Urothelium cell line (cell line): ENCODE data around the gene NFATC1.

ENCODE experiments used
- DNase-seq: peaks from one replicate; pipeline ENCODE4 v3.0.0; 2011; ENCODE audit warnings: low spot score, mixed read lengths
- FAIRE-seq: peaks from 2 replicates; lab custom pipeline; 2011; peaks lifted over from hg19 to GRCh38; lab: Jason Lieb, UNC

NFATC1 gene

DNA sequence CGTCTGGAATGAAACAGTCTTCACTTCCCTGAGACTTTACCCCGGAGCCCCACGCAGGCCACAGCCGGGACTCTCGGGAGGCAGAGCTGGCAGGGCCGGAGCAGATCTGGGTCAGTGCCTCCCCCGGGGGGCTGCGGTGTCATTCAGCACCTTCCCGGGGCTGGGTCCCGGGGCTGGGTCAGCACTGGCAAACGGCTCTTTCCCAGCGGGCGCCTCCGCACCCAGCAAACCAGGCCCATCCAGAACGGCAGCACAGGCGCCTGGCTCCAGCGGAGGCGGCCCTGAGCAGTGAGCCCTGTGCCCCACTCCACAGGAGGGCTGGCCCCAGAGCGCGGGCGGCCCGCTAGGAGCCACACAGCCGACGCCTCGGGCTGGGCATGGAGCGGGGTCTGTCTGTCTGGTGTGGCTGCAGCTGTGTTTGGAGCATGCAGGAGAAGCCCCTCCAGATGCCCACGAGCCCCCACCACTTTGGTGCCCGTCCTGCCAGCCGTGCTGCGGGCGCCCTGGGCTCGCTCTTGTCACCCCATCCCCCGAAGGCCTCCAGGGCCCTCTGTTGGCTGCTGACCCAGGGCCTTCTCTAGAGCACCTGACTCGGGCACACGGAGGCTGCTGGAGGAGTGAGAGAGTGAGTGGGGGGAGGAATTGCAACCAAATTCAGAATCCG, 151.8 kb downstream of the NFATC1 start:
- FAIRE-seq, result no peak
- no peak for DNase-seq

DNA sequence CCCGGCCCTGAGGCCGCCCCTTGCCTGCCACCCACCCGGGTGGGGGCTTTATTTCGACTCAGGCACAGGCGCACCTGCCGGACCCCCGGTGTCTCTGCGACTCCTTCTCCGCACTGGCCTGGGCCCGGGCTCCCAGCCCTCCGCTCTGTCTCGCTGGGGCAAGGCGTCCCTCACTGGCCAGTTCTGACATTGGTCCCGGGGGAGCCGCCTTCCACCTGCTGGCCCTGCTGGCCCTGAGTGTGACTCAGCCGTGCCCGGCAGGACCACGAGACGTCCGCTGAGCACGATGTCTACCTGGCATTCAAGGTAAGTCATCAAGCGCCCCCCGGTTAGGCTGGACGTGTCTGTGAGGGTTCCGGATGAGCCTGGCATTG, 152.3 kb downstream of the NFATC1 start:
- no peak for DNase-seq

DNA sequence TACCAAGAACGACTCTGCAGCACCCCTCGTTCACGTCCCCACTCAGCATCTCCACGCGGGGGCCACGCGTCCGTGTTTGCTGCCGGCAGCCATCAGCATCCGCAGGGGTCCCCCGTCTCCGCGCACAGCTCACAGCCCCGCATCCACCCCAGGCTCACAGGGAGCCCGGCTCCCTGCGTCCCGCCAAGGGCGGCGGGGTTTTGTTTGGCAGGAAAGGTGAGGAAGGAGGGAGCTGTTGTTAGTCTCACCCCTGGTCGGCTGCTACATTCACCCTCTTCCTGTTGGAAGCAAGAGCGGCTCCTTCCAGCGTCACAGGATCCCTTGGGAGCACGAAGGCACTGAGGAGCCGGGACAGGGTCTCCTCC, 152.9 kb downstream of the NFATC1 start:
- DNase-seq (no peak), FAIRE-seq (no peak)

More for the DNA sequence above, 152.3 kb downstream of the NFATC1 start:
- FAIRE-seq, result no peak

DNA sequence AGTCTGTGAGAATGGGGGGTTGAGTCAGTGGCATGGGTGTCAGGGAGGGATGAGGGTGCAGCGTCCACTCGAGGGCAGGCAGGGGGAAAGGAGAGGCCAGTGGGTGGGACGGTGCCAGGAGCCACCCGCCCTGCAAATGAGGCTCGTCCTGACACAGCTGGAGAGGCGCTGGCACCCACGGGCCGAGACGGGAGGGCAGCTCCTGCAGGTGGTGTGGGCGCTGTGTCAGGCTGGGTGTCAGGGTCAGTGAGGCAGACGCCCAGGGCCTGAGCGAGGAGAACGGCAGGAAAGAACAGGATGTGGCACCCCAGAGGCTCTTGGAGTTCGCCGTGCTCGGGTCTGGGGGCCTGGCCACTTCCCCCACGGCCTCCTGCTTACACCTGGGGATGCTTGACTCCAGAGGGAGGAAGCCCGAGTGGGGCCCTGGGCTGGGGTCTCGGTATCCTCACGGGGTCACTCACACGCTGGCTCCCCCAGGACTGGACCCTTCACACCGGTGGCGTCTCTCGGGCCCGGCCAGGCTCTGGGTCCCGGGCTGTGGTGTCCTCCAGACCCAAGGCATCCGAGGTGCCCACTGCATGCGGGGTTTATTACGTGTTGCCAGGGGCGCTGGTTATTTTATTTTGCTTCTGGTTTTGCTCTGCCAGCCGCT, 153.4 kb downstream of the NFATC1 start:
- DNase-seq (no peak), FAIRE-seq (no peak)

DNA sequence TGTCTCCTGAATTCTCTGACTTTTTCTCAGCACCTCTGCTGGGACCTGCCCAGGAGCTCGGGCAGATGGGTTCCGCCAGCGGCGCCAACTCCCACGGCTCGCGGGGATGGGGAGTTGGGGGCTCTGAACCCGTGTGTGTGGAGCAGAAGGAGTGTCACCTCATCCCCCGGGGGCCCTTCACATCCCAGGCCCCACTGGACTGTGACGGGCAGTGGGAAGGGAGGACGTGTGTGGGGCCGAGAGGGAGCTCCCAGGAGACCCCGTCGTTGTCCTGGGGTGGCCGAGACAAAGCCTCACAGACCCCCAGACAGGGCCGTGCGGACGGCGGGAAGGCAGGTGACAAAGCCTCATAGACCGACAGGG, 153.9 kb downstream of the NFATC1 start:
- DNase-seq, result no peak
- no peak for FAIRE-seq

DNA sequence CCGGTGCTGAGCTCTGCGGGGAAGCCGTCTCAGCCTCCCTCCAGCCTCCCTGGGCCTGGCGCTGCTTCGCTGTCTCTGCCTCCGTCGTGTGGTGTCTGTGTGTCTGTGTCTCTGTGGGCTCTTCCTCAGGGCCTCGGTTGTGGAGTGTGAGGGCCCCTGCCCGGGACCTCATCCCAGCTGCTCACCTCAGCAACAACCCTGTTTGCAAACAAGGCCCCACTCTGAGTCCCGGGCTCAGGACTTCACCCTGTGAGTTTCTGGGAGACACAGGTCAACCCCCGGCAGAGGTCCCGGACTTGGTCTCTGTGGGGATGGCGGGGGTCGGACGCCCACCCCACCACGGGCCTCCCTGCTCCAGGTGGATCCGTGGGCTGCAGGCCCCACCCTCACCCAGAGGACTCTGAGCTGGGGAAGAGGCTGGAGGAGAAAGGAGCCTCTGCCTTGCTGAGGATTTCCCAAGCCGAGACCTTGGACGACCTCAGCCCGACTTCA, 156.5 kb downstream of the NFATC1 start:
- FAIRE-seq, result no peak
- DNase-seq, result no peak

DNA sequence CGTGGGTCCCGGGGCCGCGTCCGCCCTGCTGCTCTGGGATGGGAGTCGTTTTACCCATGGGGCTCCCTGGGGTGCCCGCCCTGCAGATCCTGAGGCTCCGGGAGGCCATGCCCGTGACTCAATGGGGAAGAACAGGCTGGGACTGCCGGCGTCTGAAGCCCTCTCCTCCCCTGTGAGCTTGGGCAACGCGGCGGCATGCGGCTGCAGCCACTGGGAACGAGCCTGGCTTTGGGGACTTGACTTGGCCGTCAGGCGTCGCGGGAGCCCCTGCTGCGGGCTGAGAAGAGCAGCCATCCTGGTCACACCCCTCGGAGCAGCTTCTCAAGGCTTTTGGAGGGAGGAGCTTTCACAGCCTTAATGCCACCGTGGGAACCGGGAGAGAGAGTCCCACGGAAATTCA, 157.0 kb downstream of the NFATC1 start:
- no peak for FAIRE-seq
- DNase-seq, result no peak

DNA sequence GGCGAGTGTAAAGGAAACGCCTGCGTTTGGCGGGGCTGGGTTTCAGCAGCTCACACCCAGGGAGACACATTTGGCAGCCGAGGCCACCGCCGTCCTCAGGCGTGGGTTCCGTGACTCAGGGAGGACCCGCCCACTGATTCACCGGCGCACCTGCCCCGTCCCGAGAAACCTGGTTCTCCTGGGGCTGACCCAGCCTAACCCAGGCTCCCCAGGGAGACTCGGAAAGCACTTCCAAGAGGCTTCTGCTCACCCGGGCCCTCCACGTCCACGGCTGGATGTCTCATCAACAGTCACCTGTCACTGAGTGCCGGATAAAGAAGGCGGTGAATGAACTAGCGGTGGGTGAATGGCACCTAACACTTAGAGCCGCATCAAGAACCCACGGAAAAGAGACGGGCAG, 157.4 kb downstream of the NFATC1 start:
- DNase-seq (no peak), FAIRE-seq (no peak)

DNA sequence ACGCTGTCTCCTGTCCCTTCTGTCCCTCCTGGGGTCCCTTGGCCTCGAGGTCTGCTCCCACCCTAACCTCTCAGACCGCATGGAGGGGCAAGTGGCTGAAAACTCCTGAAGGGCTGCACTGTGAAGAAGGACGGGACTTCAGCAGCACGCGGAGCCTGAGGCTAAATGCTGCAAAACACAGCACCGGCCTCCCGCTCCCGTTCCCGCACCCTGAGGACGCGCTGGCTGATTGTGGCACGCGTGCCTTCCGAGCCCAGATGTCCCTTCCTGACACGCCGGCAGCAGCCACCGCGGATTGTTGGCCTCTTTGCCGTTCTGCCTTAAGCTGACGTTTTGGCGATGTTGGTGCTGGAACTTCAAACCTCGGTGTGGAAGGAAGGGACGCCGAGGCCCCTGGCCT, 158.0 kb downstream of the NFATC1 start:
- no peak for FAIRE-seq
- no peak for DNase-seq

DNA sequence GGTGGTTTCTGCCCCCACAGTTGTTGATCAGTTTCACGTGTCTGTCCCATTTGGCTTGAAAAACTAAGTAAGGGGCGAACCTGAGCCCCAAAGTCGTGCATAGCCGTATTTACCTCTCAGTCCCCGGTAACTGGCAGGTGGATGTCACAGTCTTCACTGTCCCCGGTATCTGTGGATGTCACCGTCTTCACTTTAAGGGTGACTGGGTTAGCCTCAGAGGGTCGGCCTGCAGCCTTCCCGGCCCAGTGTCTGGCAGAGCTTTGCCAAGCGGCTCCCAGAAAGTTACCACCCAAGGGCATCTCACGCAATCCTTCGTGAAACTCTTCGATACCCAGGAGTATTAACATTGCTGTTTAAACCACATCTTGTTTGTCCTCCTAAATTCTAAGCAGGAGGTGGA, 158.6 kb downstream of the NFATC1 start:
- FAIRE-seq (no peak), DNase-seq (no peak)

DNA sequence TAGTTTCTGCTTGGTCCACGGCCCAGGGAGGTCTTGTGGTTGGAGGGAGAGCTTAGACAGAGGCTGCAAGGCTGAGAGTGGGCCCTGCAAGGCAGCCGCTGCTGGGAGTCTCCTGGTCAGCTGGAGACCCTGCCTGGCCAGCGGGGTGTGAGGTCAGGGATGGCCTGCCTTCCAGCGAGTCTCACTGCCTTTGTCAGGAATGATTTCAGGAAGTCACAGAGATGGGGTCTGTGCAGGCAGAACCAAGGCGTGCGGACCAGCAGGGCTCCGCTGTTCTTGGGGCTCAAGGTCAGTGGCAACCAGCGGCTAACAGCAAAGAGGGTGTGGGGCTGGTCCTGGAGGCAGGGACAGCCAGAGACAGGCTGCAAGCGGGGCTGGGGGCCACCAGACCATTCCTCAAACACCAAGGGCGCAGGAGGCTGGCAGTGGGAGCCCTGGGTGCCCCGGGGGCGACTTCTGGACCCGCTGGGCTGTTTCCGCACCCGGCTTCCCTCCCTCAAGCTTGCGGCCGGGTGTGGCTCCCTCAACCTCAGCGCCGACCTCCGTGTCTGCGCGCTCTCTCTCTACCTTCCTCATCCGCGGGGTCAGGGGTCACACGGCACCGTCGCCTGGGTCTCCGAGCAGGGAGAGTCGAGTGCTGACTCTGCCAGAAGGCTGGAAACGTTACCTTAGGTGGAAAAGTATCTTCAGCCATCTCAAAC, 159.4 kb downstream of the NFATC1 start:
- FAIRE-seq, result no peak
- DNase-seq, result no peak

DNA sequence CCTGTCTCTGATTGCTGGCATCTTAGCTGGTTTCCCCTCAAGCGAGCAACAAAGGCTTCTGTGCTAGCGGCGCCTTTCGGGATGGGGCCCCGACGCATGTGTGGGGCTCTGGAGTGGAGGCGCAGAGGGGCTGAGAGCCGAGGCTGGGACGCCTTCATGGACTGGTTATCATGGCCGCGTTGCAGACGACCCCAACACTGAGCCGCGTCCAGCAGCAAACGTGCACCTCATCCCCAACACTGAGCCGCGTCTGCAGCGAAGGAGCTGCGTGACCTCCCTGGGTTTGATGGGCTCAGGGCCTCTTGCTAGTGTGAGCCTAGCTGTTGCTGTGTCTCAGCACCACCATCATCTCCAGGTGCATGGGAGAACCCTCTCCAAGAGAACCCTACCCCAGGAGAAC, 160.2 kb downstream of the NFATC1 start:
- FAIRE-seq (no peak), DNase-seq (no peak)

DNA sequence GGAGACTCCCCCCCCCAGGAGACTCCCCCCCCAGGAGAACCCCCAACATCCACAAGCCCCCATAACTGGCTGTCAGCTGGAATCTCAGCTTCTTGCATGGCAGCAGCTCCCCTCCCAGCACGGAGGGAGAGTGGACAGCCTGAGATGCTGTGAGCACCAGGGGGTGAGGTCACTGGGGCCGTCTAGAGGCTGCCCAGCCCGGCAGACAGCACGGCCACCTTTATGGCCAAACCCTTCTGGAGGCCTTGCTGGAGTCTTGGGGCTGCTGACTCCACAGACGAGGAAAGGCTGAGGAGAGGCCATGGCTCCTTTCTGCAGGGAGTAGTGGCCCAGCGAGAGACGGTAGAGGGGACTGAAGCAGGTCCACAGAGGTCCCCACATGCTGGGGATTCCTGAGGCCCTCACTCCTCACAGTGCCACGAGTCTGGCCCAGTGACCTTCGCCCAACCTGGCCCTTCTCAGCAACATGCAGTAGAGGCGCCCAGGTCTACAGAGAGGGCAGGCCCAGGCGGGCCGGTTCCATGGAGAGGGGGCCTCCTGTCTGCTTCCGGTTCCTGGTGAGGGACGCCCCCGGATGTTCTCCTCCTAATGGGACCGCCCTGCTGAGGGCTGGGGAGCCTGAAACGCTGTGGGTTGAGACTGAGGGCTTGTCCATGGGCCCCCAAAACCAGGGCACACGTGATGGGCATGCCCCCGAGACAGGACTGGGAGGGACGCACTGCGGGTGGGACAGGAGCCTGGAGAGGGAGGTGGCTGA, 161.3 kb downstream of the NFATC1 start:
- DNase-seq (no peak), FAIRE-seq (no peak)

DNA sequence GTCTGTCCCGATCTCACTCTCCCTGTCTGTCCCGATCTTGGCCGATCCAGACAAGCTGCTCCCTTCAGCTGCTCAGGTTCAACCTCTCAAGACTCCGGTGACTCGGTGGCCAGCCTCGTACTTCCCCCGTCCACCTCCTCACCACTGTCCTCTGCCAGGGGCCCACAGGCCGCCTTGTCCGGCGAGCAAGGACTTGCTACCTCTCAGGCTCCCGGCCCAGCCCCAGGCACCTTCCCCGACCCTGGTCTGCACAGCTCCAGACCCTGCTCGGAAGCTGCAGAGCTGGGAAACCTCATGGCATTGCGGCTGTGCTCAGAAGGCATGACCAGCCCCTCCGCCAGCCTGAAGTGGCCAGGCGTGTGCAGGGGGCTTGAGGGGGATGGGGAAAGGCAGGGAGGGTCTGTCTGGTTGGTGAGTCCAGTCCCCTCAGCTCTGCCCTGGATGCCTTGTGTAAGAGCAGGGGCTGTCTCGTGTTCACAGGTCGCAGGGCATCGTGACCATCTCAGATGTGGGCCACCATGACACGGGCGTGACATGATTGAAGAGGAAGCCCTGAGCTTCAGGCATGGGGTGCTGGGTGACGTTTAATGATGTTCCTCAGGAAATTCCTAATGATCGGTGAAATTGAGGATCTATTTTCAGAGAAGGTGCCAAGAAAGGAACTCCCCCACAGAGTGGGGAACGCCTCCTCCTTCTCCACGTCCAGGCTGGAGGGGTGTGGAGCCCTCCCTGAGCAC, 162.6 kb downstream of the NFATC1 start:
- DNase-seq (no peak), FAIRE-seq (no peak)

DNA sequence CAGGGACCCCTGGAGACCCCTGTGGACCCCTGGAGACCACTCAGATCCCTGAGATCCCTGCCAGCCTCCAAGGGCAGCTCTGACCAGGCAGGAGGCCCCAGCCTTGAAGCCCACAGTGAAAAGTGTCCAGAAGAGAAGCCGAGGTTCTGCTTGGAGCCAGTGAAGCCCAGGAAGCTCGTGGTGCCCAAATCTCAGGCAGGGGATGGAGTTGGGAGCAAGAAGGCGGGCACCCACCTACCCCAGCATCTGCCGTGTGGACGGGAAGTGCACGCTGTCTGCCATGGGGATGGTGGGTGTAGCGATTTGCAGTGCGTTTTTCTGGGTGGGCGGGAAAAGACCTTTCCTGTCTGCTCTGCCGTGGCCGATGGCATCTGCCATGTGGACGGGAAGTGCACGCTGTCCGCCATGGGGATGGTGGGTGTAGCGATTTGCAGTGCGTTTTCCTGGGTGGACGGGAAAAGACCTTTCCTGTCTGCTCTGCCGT, 163.2 kb downstream of the NFATC1 start:
- DNase-seq (no peak), FAIRE-seq (peak; percentile 5)

DNA sequence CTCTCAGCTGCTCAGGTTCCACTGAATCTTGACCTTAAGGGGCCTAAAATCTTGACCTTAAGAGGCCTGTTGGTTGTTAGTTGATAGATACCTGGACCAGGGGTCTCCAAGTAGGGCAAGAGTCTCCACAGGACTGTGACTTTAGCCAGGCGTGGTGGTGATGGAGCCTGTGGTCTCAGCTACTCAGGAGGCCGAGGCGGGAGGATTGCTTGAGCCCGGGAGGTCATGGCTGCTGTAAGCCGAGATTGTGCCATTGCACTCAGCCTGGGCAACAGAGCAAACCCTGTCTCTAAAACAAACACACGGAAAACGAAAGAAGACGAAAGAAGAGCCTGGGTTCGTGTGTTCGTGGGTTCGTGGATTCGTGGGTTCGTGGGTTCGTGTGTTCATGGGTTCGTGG, 163.7 kb downstream of the NFATC1 start:
- DNase-seq, result no peak
- FAIRE-seq, result no peak

DNA sequence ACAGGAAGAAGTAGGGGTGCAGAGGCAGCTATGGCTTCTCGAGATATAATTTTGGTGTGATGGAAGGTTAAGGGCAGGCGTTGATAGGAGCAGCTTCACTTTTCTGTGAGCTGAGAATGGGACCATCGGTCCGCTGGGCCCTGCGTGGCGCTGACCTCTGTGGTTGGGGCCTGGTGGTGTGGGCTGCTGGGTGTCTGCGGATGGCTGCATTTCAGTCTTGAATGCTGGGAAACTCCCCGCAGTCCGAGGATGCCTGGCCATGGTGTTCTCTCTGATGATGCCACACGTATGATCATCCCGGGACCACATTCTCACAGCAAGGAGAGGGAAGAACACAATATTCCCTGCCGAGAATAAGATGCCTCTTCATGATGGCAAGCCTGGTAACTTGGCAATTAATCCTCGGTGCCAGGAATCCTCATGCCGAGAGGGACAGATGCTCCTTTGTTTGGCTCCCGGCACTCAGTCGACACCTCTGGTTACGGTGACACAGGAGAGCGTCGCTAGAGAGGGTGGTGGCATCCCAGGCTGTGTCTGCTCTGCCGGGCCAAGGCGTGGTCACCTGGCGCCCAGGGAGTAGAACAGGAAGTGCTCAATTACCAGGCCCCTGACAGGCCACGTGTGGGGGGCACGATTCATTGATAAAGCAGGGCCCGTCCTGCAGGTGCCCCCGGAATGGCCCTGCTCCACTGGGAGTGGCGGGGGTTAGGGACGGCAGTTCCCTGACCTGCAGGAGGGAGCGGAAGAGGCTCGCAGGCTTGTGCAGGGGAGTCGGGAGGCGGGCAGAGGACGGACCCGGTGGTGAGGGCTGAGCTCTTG, 164.5 kb downstream of the NFATC1 start:
- FAIRE-seq (no peak), DNase-seq (no peak)

DNA sequence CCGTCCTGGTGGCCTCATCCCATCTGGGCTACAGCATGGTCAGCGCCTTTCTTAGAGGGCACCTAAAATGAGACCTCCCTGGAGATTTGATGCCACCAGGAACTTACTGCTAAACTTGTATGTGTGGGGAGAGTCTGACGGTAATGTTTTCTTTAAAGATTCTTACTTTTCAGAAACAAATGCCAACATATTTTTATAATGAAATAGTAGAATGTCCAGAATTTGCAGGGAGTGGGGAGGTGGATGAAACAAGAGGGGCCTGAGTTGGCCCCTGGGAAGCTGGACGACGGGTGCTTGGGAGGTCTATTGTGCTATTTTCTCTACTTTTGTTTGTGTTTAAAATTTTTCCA, 165.1 kb downstream of the NFATC1 start:
- no peak for FAIRE-seq
- DNase-seq, result no peak

DNA sequence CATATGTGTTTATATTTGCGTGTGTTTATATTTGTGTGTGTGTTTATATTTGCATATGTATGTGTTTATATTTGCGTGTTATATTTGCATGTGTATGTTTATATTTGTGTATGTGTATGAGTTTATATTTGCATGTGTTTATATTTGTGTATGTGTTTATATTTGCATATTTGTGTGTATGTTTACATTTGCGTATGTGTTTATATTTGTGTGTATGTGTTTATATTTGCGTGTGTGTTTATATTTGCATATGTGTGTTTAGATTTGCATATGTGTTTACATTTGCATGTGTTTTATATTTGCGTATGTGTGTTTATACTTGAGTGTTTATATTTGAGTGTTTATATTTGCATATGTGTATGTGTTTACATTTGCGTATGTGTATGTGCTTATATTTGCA, 168.2 kb downstream of the NFATC1 start:
- FAIRE-seq, result peak; percentile 93
- no peak for DNase-seq

DNA sequence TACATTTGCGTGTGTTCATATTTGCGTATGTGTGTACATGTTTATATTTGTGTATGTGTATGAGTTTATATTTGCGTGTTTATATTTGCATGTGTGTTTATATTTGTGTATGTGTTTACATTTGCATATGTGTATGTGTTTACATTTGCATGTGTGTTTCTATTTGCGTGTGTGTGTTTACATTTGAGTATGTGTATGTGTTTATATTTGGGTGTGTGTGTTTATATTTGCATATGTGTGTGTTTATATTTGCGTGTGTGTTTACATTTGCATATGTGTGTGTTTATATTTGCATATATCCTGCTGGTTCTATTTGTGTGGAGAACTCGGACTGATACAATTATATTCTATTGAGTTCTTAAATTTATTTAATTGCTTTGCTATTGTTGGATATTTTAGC, 168.7 kb downstream of the NFATC1 start:
- no peak for FAIRE-seq
- no peak for DNase-seq
